Myocyte (in vitro differentiated cells): ENCODE data around the gene SPACDR. TPM values are rescaled to one million over a fixed set of nuclear protein-coding genes. Genes with fewer than 3 reads are reported as not detected.
A peak's percentile ranks its signal among the peaks of the same experiment; 100 is the strongest.

Experiments used
- DNase-seq: peaks from one replicate; pipeline ENCODE4 v3.0.0-alpha.2; 2012; ENCODE audit warnings: low read depth
- total RNA-seq: library from RNA; depleted of rRNA; stranded (reverse); fragments of >200 nt; gene quantifications from 2 replicates; pipeline ENCODE4 v1.2.3, GENCODE V29; 2014

The SPACDR gene
- total RNA-seq, 1 donor from 2014 or later, result 0.48 TPM

DNA sequence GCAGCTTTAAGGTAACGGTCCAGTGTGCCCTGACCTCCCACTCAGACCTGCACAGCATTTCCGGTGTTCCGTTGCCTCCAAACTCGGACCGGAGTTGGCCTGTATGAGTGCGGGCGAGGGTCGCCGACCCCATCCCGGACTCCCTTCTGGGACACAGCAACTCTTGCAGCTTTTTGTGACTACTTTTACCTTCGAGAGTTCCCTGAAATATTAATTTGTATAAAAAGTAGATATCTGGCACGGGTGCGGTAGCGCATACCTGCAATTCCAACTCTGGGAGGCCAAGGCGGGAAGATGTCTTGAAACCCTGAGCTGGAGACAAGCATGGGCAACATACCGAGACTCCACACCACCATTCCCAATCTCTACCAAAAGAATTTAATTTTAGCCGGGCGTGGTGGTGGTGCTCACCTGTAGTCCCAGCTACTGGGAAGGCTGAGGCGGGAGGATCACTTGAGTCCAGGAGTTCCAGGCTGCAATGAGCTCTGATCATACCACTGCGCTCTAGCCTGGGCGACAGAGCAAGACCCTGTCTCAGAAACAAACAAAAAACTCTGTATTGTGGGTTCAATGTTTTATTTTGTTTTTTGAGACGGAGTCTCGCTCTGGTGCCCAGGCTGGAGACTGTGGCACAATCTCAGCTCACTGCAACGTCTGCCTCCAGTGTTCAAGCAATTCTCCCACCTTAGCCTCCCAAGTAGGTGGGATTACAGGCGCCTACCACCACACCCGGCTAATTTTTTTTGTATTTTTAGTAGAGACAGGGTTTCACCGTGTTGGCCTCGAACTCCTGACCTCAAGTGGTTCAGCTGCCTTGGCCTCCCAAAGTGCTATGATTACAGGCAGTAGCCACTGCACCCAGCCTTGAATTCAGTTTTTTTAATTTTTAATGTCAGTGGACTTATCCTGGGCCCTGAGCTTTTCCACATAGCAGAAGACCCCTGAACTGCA, 26.6 kb downstream of the SPACDR start:
- DNase-seq, result no peak

GRCh38 chr7:100435401-100436304, 28.4 kb downstream of the SPACDR start:
- peak; percentile 66 for DNase-seq

- no peak for DNase-seq
These were observed 29.5 kb downstream of the SPACDR start for GRCh38 chr7:100434297-100435144.

GRCh38 chr7:100433592-100434296, 30.3 kb downstream of the SPACDR start:
- DNase-seq, result no peak

- DNase-seq, result no peak
These were observed 30.8 kb downstream of the SPACDR start for GRCh38 chr7:100433276-100433591.

- DNase-seq, result no peak
These were observed 31.3 kb downstream of the SPACDR start for GRCh38 chr7:100432621-100433275.

DNA sequence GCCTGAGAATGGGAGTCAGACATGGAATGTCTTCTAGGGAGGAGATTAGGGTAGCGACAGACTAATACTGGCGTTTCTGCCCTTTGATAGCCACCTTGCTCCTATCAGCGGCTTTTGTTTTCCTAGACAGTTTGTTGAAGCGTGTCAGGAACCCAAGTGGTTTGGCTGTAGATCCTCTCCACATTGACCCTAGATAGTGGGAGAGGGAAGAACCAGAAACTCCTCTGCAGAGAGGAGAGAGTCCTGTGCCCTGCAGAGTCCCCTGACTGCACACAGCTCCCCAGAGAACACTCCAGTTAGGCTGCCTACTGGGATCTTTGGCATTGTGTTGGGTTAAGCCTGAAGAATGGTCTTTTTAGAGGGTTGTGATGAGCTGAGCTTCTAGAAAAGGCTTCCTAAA, 32.0 kb downstream of the SPACDR start:
- no peak for DNase-seq

DNA sequence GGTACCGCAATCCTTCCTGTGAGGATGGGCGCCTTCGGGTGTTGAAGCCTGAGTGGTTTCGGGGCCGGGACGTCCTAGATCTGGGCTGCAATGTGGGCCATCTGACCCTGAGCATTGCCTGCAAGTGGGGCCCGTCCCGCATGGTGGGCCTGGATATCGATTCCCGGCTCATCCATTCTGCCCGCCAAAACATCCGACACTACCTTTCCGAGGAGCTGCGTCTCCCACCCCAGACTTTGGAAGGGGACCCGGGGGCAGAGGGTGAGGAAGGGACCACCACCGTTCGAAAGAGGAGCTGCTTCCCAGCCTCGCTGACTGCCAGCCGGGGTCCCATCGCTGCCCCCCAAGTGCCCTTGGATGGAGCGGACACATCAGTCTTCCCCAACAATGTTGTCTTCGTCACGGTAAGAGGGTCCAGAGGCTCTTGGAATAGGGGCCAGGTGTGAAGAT, 32.7 kb downstream of the SPACDR start:
- DNase-seq, result no peak

GRCh38 chr7:100430493-100431285, 33.4 kb downstream of the SPACDR start:
- DNase-seq, result peak; percentile 28

DNA sequence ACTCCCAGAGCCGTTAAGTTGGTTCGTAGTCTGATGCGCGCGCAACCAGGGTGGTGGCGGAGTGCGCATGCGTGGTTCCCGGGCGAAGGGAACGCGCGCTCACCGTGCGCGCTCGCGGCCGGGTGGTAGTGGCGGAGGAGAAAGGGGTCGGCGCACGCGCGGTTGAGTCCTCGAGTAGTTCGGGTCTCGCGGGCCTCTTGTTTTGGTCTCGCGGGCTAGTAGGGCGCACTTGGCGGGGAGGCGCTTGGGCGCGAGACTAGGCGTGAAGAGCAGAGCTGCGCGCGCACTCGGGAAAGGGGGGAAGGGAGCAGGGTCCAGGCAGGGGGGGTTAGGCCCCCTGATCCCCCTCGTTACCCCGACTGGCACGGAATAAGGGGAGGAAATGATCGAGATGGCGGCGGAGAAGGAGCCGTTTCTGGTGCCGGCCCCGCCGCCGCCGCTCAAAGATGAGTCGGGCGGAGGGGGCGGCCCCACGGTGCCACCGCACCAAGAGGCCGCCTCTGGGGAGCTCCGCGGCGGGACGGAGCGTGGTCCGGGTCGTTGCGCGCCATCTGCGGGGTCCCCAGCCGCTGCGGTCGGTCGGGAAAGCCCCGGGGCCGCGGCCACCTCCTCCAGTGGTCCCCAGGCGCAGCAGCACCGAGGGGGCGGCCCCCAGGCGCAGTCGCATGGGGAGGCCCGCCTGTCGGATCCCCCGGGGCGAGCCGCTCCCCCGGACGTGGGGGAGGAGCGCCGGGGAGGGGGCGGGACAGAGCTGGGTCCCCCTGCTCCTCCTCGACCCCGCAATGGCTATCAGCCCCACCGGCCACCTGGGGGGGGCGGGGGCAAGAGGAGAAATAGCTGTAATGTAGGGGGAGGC, 34.2 kb downstream of the SPACDR start, which contains the start of gene MEPCE:
Gene MEPCE, plus strand, starts transcription at position 195 of the 856 bp plus-strand sequence. Its CDS starts 188 bp downstream, at position 383.
- peak; percentile 99 for DNase-seq

GRCh38 chr7:100428967-100429636, 35.0 kb downstream of the SPACDR start:
- peak; percentile 100 for DNase-seq

DNA sequence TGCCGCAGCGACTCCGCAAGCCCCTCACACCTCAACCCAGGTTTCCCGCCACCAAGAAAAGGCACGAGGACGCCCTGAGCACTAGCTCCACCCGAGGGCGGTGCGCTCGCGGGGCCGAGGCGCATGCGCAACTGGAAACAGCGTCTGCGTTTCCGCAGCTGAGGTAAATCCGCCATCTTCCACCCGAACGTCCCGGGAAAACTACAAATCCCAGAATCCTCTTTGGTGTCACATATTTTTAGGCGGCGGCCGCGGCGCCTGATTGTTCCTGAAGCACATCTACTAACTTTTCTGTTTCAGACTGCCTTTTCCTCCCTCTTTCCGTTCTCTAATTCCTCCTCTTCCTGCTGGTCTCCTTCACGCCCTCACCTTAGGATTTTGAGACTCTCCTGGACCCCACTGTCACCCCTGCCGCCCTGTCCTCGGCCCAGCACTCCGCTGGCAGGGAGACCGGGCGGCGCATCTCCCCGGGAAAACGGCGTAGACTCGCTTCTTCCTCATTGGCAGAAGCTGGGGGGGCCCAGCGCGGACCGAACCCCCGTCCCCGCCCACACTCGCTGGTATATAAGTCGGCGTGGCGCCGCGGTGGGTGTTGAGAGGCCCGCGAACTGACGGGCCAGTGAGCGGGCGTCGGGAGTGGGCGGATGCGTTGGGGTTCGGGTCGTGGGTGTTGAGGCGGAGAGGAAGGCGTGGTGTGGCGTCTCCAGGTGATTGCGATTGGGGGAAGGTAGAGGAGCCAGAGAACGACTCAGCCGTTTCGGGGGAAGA, 35.7 kb downstream of the SPACDR start, which contains the start of gene ZCWPW1:
Gene ZCWPW1, minus strand, starts transcription at position 505 of the 768 bp plus-strand sequence. CDS start 8,054 bp downstream, outside the sequence.
- DNase-seq, result peak; percentile 99

DNA sequence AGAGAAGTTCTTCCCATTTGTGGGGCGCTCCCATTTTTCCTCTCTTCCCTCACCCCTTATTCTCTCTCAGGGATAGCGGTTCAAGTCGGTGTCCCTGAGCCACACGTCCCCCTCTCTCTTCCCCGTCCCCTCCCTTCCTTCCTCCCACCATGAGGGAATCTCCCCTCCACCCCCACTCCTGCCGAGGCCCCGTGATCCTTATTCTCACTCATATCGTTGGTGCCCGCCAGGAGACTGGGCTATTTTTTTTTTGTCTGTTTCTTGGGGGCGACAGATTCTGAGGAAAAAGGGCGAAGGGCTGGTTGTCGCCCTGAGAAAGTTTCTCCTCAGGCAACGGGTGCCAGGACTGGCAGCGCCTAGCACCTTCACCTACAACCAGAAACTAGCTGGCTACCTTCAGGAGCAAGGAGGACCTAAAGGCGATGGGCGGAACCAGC, 36.3 kb downstream of the SPACDR start:
- no peak for DNase-seq

DNA sequence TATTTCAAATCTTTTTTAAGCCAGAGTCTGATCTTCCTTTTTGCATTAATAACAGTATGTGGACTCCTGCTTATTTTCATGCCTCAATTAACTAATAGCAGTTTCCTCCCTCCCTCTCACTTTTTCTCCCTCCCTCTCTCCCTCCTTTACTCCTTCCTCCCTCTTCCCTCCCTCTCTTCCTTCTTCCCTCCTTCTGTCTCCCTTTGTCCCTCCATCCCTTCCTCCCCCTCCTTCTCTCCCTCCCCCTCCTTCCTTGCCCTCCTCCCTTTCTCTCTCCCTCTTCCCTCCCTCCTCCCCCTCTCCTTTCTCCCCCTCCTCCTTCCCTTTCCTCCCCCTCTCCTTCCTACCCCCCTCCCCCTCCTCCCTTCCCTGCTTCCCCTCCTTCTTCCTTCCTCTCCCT, 37.5 kb downstream of the SPACDR start:
- DNase-seq, result no peak

DNA sequence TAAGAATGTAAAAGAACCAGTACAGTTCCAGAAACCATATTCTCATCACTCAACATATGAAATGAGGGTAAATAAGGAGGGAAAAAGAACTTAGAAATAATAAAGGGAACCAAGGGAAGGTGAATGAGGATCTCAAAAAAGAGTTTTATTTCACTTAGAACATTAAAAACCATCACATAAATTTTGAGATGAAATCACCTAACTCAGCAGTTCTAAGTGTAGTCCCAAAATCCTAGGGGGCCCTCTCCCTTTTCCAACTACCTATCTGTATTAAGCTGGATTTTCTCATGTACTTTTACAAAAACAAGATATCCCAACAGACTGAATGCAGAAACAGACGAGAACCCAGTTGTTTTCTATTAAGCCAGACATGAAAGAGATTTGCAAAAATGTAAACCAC, 38.7 kb downstream of the SPACDR start:
- no peak for DNase-seq

GRCh38 chr7:100423315-100423714, 40.7 kb downstream of the SPACDR start:
- no peak for DNase-seq
